Bone marrow (tissue), 2 donors: ENCODE results near the gene PDCD6IP.
"Not testable (repeated sequence)": the region's sequence is repeated elsewhere in the genome, so short reads cannot be mapped to it uniquely, and the experiment has no call there.

Experiments
- DNase-seq, 2 donors: peaks; one replicate each; lab custom pipeline; 2025; lab: John Stamatoyannopoulos, UW

Gene PDCD6IP, protein sequence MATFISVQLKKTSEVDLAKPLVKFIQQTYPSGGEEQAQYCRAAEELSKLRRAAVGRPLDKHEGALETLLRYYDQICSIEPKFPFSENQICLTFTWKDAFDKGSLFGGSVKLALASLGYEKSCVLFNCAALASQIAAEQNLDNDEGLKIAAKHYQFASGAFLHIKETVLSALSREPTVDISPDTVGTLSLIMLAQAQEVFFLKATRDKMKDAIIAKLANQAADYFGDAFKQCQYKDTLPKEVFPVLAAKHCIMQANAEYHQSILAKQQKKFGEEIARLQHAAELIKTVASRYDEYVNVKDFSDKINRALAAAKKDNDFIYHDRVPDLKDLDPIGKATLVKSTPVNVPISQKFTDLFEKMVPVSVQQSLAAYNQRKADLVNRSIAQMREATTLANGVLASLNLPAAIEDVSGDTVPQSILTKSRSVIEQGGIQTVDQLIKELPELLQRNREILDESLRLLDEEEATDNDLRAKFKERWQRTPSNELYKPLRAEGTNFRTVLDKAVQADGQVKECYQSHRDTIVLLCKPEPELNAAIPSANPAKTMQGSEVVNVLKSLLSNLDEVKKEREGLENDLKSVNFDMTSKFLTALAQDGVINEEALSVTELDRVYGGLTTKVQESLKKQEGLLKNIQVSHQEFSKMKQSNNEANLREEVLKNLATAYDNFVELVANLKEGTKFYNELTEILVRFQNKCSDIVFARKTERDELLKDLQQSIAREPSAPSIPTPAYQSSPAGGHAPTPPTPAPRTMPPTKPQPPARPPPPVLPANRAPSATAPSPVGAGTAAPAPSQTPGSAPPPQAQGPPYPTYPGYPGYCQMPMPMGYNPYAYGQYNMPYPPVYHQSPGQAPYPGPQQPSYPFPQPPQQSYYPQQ

DNA sequence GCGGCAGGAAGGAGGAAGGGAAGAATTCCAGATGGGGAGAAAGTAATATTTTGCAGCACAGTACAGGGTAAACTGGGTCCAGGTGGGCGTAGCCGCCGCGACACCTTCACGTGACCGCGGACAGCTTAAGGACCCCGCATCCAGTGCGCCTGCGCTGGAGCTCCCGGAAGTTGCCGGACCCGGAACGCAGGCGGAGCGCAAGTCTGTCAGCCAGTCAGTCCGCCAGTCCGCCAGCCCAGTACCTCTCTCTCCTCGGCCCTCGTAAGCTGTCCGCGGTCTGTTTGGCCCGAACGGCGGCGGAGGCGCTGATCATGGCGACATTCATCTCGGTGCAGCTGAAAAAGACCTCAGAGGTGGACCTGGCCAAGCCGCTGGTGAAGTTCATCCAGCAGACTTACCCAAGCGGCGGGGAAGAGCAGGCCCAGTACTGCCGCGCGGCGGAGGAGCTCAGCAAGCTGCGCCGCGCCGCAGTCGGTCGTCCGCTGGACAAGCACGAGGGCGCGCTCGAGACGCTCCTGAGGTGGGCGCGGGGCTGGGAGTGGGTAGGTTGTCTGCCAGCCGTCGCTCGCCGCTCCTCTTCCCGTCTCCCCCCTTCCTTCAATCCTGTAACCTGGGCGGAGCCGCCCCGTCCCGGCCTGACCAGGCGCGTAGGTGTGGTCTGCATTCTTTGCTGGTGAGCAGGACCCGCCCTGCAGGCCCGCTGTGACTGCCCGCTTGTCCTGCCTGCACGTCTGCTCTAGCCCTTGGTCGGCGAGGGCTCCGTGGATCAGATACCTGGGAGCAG, at the start of gene PDCD6IP:
Gene PDCD6IP (plus strand): TSS at position 213 of the 784 bp plus-strand sequence. CDS start 99 bp downstream, at position 312.
- DNase-seq, result peak; percentile 79 to 84

DNA sequence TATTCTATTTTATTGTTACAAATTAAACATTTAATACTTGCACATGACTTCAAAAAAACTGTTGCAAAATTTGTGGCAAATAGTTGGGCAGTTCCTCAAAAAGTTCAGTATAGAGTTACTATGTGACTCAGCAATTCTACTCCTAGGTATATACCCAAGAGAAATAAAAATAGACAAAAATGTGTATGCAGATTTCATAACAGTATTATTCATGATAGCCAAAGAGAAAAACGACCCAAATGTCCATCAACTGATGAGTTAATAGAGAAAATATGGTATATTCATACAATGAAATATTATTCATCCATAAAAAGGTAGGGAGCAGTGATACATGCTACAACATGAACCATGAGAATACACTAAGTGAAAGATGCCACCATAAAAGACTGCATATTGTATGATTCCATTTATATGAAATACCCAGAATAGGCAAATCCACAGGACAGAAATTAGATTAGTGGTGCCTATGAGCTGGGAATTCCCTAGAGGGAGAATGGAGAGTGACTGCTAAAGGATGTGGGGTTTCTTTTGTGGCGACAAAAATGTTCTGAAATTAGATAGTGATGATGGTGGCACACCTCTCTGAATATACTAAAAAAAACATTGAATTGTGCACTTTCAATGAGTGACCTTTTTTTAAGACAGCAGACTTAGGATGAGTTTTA, 48.8 kb upstream of the PDCD6IP start:
- DNase-seq, result peak in 1 of 2 donors; percentile 13

DNA sequence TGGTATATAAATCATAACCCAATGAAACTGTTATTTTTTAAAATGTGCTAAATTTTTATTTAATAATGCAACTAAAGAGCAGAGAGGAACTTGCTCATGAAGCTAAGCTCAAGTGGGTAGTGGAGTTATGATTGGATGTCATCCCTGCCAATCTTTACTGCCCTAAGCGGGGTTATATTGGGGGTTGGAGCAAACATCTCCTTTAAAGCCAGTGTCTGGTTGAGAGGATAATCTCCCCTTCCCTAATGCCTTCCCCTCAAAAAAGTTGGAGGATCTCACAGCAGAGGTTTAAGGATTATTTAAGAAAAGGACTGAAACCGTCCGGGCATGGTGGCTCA, 48.2 kb upstream of the PDCD6IP start:
- no peak for DNase-seq

DNA sequence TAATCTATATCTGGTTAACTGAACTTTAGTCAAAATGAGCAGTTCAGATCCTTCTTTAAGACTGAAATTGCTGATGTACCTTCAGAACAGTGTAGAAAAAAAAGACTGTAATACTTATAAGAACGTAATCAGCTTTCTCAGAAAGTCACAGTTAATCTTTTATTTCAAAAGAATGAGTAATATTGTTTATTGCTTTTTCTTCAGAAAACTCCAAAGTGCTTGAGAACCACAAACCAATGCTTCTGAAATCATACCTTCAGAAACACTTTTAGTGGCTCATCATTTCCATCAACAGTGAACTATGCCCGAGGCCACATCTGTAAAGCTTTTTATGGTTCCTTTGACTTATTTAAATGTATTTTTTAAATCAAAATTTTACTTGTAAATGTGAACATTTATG, 47.1 kb upstream of the PDCD6IP start:
- no peak for DNase-seq

DNA sequence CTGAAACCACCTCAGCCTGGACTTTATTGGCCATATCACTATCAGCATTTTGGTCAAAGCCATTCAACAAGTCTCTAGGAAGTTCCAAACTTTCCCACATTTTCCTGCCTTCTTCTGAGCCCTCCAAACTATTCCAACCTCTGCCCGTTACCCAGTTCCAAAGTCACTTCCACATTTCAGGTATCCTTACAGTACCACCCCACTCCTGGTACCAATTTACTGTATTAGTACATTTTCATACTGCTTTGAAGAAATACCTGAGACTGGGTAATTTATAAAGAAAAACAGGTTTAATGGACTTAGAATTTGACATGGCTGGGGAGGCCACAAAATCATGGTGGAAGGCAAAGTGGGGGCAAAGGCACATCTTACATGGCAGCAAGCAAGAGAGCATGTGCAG, 44.0 kb upstream of the PDCD6IP start:
- DNase-seq, result not testable (repeated sequence)

DNA sequence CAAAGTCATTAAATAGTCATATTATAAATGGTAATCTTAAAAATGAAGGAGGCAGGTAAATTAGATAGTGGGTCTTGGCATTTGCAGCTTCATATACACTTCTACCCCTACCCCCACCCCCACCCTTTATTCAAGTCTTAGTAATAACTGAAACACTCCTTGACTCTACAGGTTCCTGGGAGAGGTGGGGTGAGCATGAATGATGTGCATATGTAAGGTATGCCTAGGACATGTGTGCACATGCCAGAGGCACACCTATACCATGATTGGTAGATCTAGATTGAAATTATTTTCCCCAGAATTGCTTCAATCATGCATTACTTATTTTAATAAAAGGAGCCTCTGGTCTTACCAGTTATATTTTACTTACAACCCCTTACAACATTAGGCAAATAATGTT, 40.1 kb upstream of the PDCD6IP start:
- DNase-seq, result no peak

DNA sequence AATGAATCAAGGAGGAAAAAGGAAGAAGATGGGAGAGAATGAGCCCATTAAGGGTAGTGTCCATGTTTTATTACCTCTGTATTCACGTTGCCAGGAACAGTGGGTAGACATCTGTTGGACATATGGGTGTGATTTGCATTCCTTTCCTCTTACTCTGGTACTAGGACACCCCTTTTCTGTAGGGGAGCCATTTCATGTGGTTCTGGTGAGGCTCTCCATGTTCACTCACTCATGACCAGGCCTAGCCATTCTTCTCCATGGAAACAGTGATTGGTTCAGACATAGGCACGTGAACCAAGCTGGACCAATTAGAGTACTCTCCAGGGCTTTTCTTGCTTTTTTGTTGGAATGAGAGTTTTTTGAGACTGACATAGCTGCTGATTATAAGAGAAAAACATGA, 39.6 kb upstream of the PDCD6IP start:
- DNase-seq, result no peak

DNA sequence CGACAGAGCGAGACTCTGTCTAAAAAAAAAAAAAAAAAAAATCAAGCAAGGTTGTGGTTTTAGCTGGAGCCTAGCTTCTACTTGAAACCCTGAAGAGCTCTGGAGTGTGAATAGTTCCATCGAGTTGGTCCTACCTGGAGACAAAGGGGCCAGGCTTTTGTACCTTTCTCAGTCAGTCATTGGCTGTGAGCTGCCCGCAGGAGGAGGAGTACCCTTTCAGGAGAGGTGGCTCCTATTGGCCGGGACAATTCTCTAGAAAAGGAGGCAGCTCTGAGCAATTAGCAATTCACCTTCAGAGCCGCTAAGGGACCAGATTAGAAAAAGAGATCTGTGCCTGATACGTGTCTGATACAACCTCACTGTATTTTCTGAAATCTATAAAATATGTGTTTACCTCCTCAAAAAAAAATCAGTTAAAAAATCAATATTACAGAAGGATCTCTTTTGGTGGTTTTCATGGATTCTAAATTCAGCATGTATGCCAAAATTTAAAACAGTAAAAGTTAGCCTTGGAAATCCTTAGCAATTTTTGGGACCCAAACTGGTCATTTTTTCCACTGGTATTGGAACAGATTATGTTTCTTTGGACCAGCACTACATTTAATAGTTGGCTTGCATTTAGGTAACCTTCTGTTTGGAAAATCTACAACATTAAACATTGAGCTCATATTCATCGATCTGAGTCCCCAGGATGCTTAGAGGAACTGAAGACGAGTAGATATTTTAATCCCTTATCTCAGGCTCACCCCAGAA, 29.7 kb upstream of the PDCD6IP start:
- no peak for DNase-seq

DNA sequence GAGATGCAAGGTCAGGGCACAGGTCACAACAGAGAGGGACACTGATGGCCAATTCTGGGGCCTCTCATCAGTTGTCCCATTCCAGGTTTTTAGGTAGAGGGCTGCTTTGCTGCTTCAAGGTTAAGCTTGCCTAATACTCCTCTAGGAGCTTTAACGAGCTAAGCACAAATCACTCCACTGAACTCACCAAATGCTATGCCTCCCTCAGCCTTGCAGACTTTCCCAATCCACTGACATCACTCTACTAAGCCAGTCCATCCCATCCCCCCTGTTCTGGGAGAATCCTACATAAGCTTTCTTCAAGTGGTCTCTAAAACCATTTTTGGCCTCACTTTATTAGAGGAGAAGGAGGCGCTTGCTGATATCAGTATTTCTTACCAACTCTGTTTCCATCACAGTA, 24.8 kb upstream of the PDCD6IP start:
- no peak for DNase-seq

DNA sequence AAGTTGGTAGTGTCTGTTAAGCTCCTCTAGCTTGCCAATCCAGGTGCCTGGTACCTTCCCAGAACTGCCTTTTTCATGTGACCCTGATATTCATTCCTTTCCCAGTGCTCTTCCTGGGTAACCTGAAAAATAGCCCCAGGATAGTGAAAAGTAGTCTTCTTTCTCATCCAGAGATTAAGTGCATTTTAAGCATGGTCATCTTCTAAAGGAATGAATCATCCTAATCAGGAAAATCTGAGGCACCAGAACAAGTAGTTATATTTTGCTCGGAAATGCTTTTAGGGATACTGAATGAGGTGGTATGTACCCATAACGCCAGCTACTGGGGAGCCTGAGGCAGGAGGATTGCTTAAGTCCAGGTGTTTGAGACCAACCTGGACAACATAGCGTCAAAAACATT, 23.1 kb upstream of the PDCD6IP start:
- no peak for DNase-seq

DNA sequence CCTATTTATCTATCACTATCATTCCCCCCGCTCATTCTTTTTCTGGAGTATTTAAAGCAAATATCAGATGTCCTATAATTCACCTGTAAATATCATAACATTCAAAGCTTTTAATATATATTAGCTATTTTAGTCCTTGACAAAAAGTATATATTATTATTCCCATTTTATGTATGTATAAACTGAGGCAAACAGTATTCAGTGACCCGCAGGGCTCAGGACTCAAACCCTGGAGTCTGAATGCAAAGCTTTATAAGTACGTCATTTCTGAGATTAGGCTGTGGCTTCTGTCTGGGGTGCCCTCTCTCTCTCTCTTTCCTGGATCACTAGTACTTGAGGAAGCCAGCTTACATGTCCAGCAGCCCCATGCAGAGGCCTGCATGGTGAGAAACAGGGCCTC, 20.4 kb upstream of the PDCD6IP start:
- DNase-seq, result no peak

DNA sequence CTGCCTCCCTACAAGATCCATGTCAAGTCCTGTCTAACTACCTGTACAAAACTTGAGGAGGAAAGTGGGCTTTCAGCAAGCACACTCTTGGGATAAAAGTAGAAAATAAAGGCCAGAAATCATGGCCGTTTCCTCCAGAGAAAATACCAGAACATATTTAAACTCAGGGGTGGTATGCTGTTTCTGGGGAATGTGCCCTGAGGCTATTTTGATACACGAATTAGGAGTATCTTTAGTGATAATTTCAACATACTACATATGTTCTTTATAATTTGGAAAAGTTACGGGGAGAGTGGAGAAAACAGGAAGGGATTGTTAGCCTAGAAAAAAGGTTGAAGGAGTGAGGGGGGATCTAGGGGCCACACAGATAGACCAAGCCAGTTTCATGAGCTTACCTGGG, 18.7 kb upstream of the PDCD6IP start:
- DNase-seq, result no peak

DNA sequence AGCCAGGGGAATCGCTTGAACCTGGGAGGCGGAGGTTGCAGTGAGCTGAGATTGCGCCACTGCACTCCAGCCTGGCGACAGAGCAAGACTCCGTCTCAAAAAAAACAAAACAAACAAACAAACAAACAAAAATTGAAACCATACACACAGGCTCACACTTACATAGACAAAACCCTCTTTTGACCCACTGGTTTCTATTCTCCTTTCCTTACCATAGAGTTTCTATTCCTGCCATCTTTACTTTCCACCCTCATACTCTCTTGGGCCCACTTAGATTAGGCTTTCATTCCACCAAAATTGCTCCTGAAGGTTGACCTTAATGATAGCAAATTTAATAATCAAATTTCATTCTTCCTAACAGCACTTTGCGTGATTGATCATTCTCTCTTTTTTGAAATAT, 17.0 kb upstream of the PDCD6IP start:
- not testable (repeated sequence) for DNase-seq

DNA sequence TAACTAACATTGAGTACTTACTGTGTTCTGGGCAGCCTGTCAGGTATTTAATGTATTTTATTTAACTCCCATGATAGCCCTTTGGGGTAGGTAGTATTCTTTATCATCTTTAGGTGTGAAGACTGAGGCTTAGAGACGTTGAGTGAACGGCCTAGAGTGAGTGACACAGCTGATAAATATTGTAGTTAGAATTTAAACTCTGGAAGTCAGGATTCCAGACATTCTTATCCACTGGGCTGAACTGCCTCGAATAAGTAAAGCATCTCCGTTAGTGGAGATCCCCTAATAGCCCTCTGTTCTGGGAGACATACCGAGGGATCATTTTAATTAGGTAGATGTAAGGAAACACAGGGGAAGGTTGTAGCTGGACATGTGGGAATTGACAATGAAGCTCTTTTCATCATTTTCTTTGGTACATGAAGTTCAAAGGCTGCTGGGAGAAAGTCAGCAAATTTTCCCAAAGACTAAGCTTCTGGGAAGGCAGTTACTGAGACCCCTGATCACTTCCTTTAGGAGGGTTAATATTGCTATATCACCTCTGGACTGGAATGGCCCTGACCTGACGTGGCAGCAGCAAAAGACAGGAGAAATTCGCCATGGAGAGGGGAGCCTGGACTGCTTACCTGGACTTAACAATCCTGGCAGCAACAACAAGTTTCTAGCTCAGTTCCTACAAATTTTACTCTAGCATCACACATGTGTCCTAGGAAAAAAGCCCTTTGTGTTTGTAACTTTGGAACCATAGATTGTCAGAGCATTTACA, 11.7 kb upstream of the PDCD6IP start:
- no peak for DNase-seq

DNA sequence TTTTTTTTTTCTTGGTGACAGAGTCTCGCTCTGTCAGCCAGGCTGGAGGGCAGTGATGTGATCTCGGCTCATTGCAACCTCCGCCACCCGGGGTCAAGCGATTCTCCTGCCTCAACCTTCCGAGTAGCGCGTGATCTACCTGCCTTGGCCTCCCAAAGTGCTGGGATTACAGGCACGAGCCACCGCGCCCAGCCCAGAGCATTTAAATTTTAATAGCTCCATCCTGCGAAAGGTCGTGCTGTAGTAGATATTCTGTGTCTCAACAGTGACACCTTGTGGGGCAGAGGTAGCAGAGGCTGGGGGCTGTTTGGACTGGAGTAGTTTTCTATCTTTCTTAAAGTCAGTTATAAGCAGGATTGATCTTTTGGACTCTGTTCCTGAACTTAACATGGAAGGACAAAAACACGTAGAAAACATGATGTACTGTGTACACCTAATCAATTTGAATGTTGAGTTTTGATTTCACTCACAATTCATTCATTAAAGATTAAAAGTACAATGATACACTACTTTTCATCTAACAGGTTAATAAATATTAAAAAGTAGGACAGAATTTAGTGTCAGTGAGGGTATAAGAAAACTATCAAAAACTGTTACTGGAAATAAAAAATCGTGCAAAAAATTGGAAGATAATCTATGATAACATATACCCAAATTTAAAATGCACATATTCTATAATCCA, 11.0 kb upstream of the PDCD6IP start:
- peak in 1 of 2 donors; percentile 54 for DNase-seq

DNA sequence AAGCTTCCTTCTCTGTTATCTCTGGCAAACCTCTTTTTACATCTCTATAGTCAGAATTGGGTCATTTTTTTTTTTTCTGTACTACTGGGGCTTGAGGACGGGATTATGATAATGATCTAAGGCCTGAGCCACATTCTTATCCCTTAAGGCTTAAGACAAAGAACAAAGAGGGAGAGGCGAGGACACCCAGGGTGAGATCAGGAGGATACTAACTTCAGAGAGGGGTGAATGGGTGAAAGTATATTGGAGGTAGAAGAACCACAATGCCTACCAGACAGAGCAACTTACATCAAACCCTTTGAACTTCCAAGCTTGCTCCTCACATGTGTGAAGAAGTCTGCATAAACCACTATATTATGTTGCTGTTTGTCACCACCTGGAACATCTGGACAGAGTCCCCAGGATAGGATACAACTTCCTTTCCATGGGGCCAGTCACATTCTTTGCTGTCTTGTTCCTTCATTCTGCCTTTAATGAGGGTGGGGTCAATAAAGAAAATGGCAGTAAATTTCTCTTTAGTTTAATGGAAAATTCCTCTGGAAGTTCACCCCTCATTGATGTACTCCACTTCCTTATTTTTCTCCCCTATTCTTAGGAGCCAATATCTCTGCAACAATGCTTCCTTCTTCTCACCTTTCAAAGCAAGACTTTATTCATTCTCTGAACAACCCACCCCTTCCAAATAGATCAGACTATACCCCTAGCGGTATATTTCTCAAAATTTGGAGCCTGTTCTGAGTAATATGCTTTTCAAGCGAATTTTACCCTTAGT, 9.1 kb upstream of the PDCD6IP start:
- DNase-seq, result no peak

DNA sequence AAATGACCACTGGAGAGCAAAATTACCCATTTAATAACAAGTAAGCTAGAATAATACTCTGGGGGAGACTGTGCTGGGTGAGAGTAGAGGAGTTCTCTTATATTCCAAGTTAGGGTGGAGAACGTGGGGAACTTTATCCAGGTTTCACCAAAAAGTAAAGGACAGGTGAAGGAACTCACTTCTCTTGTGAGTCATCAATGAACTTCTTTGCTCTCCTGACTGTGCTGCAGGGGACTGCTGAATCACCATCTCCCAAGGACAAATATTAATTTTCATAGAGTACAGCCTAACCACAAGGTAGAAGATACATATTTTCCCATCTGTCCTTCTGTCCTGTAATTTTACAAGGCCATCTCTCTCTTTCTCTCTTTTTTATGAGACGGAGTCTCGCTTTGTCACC, 8.3 kb upstream of the PDCD6IP start:
- no peak for DNase-seq

DNA sequence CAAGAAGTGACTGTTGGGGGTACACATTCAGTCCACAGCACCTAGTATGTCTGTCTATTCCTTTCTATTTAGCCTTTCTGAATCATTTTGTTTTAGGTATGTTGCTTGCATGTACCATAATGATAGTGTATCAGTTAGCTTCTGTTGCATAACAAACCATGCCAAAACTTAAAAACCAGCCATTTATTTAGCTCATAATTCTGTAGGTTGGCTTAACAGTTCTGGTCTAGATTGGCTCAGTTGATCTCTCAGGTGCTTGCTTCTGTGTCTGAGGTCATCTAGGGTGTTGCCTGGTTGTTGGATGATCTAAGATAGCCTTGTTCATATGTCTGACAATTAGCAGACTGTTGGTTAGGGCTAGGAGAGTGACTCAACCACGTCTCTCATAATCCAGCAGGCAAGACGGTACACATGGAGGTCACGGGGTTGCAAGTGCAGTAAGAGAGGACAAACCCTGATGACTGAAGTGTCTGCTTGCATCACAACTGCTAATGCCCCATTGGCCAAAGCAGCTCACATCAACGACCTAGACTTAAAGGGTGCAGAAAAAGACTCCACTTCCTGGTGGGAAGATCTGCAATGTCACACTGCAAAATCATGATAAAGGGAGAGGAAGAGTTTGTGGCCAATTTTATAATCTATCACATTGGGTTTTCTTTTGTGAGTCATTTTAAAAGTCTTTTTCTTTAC, 6.8 kb upstream of the PDCD6IP start:
- peak; percentile 13 to 79 for DNase-seq
